HG03039 (cell line): ENCODE data around the gene HPCAL1.

Experiments used
- ATAC-seq: cut with Tn5 transposase; IDR thresholded peaks from one replicate; pipeline ENCODE4 v1.9.1; 2021; ENCODE audit warnings: mild to moderate bottlenecking, moderate library complexity; ENCODE audit not compliant: unreplicated experiment

Gene HPCAL1

GRCh38 chr2:10475811-10476660 lies 173.3 kb downstream of the HPCAL1 start:
- ATAC-seq: no peak

- ATAC-seq: no peak
Measured at GRCh38 chr2:10476723-10477442, 174.2 kb downstream of the HPCAL1 start.
